Measurements from ENCODE around the gene PYHIN1. TPM values are rescaled to one million over a fixed set of nuclear protein-coding genes. Genes with fewer than 3 reads are reported as not detected.

Gene PYHIN1
- total and polyA plus RNA-seq, 4 donors, result 0.43 to 2.4 (median 0.94) TPM

GRCh38 chr1:158998037-158998780, 66.9 kb downstream of the PYHIN1 start:
- no peak for TF ChIP-seq CTCF (IDR thresholded peaks at IDR 0.05; ENCODE audit: control extremely low read depth, extremely low read depth)
- H3K4me3 ChIP-seq, result no peak overlapping the region

DNA sequence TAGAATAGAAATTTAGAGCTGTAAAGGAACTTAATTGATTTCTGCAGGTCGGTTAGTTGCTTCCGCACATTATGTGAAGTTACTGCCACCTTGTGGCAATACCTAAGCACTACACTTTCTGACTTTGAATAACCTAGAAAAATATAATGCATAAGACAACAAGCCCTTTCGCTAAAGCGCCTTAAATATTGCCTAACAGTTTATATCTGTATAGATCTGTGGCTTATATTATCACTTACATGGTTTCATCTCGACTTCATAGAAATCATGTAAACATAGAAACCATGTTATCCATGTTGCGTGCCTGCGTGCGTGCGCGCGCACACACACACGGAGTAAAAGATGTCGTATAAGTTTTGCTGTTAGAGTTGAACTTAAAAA, 67.4 kb downstream of the PYHIN1 start:
- peaks cover 0 to 16% (median 0%) of the 10 kb centered on the region in 5 donors for H3K4me1 ChIP-seq (ENCODE audit: control insufficient read depth in 5 of 5, insufficient read depth in 5 of 5, low read length in 5 of 5)
- peak; percentile 70 for ATAC-seq (ENCODE audit: insufficient read depth, low FRiP score)
- peak; percentile 64 to 91 (median 89) for DNase-seq
- peak; percentile 87 for TF ChIP-seq CTCF (IDR thresholded peaks at IDR 0.05; ENCODE audit: control extremely low read depth, extremely low read depth)
- no peak overlapping the region for H3K4me3 ChIP-seq
- H3K27ac ChIP-seq (ENCODE audit: low read depth in 1 of 2, low read length in 1 of 2), result no peak overlapping the region
- peak overlapping the region in 1 of 2 donors; percentile 95 for H3K9ac ChIP-seq (ENCODE audit: insufficient read depth in 1 of 2, low read length in 2 of 2)
- H3K9me3 ChIP-seq (ENCODE audit: control insufficient read depth in 4 of 4, insufficient read depth in 3 of 4, low read length in 3 of 4), result no peaks in the 10 kb centered on the region
- no peaks in the 10 kb centered on the region for H3K27me3 ChIP-seq (ENCODE audit: control insufficient read depth in 3 of 3, insufficient read depth in 3 of 3, low read length in 2 of 3)
- H3K36me3 ChIP-seq (ENCODE audit: control insufficient read depth in 4 of 4, insufficient read depth in 4 of 4, low read length in 4 of 4), result no peaks in the 10 kb centered on the region
- 21 to 40% methylated on average over 13 of the region's 13 CpGs for WGBS, 2 donors

More at GRCh38 chr1:158998037-158998780, 66.9 kb downstream of the PYHIN1 start:
- H3K36me3 ChIP-seq (ENCODE audit: control insufficient read depth in 4 of 4, insufficient read depth in 4 of 4, low read length in 4 of 4), result no peaks in the 10 kb centered on the region
- no peak for DNase-seq
- no peak overlapping the region for H3K27ac ChIP-seq (ENCODE audit: low read depth in 1 of 2, low read length in 1 of 2)
- H3K9me3 ChIP-seq (ENCODE audit: control insufficient read depth in 4 of 4, insufficient read depth in 3 of 4, low read length in 3 of 4), result no peaks in the 10 kb centered on the region
- H3K27me3 ChIP-seq (ENCODE audit: control insufficient read depth in 3 of 3, insufficient read depth in 3 of 3, low read length in 2 of 3), result no peaks in the 10 kb centered on the region
- H3K9ac ChIP-seq (ENCODE audit: insufficient read depth in 1 of 2, low read length in 2 of 2), result no peak overlapping the region
- no peak for ATAC-seq (ENCODE audit: insufficient read depth, low FRiP score)
- WGBS, 2 donors, result 45 to 57% methylated on average over 6 of the region's 6 CpGs
- peaks cover 0 to 16% (median 0%) of the 10 kb centered on the region in 5 donors for H3K4me1 ChIP-seq (ENCODE audit: control insufficient read depth in 5 of 5, insufficient read depth in 5 of 5, low read length in 5 of 5)

DNA sequence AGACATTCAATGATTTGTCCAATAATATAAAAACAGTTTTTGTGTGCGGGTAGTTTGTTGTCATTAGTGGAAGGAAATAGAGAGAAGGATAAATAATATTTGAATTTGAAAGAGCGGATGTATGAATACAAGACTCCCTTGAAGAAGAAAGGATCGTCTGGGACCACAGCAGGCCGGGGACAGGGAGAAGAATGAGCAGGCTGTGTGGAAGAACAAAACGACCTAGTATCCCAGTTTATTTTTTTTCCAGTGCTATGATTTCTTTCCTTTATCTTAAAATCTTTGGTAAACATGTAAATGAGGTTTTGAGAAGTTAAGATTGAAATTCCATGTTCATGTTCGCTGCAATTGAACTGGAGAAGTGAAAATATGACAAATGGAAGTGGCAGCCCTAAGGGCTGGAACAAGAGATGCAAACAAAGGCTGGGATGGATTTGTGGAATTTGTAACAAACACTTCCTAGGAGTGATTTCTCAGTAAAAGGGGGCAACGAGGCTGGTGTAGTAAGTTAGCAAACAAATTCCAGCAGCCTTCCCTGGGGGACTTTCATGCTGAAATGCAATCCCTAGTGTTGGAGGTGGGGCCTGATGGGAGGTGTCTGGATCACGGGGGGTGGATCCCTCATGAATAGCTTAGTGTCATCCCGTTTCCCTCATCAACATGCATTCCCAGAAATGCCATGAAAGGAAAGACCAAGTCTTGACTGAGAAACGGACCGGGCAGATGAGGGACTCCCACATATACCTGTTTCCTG, 68.1 kb downstream of the PYHIN1 start:
- ATAC-seq (ENCODE audit: insufficient read depth, low FRiP score) (peak; percentile 70), DNase-seq (peak; percentile 93 to 99 (median 98))
- Histone ChIP-seq H3K9me3 (ENCODE audit: control insufficient read depth in 4 of 4, insufficient read depth in 3 of 4, low read length in 3 of 4) (no peaks in the 10 kb centered on the region), H3K4me1 (ENCODE audit: control insufficient read depth in 5 of 5, insufficient read depth in 5 of 5, low read length in 5 of 5) (peaks cover 0 to 16% (median 0%) of the 10 kb centered on the region in 5 donors), H3K4me3 (no peak overlapping the region), H3K36me3 (ENCODE audit: control insufficient read depth in 4 of 4, insufficient read depth in 4 of 4, low read length in 4 of 4) (no peaks in the 10 kb centered on the region), H3K9ac (ENCODE audit: insufficient read depth in 1 of 2, low read length in 2 of 2) (peak overlapping the region in 1 of 2 donors; percentile 95), H3K27ac (ENCODE audit: low read depth in 1 of 2, low read length in 1 of 2) (peak overlapping the region; percentile 79 to 86), H3K27me3 (ENCODE audit: control insufficient read depth in 3 of 3, insufficient read depth in 3 of 3, low read length in 2 of 3) (no peaks in the 10 kb centered on the region)
- no peak for TF ChIP-seq CTCF (IDR thresholded peaks at IDR 0.05; ENCODE audit: control extremely low read depth, extremely low read depth)
- 26 to 57% methylated on average over 11 of the region's 11 CpGs for WGBS, 2 donors

Measured in lung (tissue), 12 donors.